HL-60 (cell line): ENCODE data around the gene S100B.

ENCODE experiments used
- DNase-seq, 2 experiments: peaks; one replicate each; pipeline ENCODE4 v3.0.0-alpha.2; 2010 to 2020; ENCODE audit warnings: low read depth in 1 of 2, low spot score in 1 of 2
- H3K27ac ChIP-seq: fragments of 250-450 bp; sonication (Bioruptor Pico); replicated peaks from 2 replicates; pipeline ENCODE4 v1.5.1; 2020; ENCODE audit warnings: mild to moderate bottlenecking, moderate library complexity
- H3K27me3 ChIP-seq: fragments of 250-450 bp; sonication (Bioruptor Pico); 2 replicates; pipeline ENCODE4 v1.5.1; 2021; ENCODE audit warnings: mild to moderate bottlenecking, moderate library complexity; ENCODE audit not compliant: insufficient read depth, poor library complexity, severe bottlenecking
- H3K4me3 ChIP-seq: replicated peaks from 2 replicates; pipeline ENCODE4 v1.5.1; 2011; ENCODE audit warnings: mild to moderate bottlenecking, control low read depth, low read length; ENCODE audit not compliant: insufficient read depth
- CTCF ChIP-seq: IDR thresholded peaks from one replicate; pipeline ENCODE4 v1.5.1; 2011; ENCODE audit warnings: low read length, control low read depth, inconsistent platforms; ENCODE audit not compliant: insufficient read depth
- GABPA ChIP-seq: IDR thresholded peaks from 2 replicates; pipeline ENCODE4 v1.6.1; 2012; ENCODE audit warnings: low read depth
- POLR2AphosphoS5 ChIP-seq: IDR thresholded peaks from 2 replicates; pipeline ENCODE4 v1.6.1; 2012; ENCODE audit warnings: low read depth
- SPI1 ChIP-seq: IDR thresholded peaks from 2 replicates; pipeline ENCODE4 v1.6.1; 2012; ENCODE audit warnings: low read depth, mild to moderate bottlenecking, borderline replicate concordance
- TF ChIP-seq, protein P1 (sequence below): IDR thresholded peaks from 2 replicates; pipeline ENCODE4 v1.6.1; 2012; ENCODE audit warnings: low read depth; ENCODE audit not compliant: insufficient replicate concordance

S100B gene

GRCh38 chr21:46606427-46606813, 1.5 kb upstream of the S100B start:
- H3K4me3 ChIP-seq = no peak overlapping the region
- DNase-seq = no peak
- no peak for TF ChIP-seq POLR2AphosphoS5
- TF ChIP-seq GABPA = no peak
- no peak for TF ChIP-seq CTCF
- no peak for TF ChIP-seq SPI1
- TF ChIP-seq, protein P1, sequence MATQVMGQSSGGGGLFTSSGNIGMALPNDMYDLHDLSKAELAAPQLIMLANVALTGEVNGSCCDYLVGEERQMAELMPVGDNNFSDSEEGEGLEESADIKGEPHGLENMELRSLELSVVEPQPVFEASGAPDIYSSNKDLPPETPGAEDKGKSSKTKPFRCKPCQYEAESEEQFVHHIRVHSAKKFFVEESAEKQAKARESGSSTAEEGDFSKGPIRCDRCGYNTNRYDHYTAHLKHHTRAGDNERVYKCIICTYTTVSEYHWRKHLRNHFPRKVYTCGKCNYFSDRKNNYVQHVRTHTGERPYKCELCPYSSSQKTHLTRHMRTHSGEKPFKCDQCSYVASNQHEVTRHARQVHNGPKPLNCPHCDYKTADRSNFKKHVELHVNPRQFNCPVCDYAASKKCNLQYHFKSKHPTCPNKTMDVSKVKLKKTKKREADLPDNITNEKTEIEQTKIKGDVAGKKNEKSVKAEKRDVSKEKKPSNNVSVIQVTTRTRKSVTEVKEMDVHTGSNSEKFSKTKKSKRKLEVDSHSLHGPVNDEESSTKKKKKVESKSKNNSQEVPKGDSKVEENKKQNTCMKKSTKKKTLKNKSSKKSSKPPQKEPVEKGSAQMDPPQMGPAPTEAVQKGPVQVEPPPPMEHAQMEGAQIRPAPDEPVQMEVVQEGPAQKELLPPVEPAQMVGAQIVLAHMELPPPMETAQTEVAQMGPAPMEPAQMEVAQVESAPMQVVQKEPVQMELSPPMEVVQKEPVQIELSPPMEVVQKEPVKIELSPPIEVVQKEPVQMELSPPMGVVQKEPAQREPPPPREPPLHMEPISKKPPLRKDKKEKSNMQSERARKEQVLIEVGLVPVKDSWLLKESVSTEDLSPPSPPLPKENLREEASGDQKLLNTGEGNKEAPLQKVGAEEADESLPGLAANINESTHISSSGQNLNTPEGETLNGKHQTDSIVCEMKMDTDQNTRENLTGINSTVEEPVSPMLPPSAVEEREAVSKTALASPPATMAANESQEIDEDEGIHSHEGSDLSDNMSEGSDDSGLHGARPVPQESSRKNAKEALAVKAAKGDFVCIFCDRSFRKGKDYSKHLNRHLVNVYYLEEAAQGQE = no peak
- peak overlapping the region; percentile 90 for H3K27ac ChIP-seq
- no peaks in the 10 kb centered on the region for H3K27me3 ChIP-seq

DNA sequence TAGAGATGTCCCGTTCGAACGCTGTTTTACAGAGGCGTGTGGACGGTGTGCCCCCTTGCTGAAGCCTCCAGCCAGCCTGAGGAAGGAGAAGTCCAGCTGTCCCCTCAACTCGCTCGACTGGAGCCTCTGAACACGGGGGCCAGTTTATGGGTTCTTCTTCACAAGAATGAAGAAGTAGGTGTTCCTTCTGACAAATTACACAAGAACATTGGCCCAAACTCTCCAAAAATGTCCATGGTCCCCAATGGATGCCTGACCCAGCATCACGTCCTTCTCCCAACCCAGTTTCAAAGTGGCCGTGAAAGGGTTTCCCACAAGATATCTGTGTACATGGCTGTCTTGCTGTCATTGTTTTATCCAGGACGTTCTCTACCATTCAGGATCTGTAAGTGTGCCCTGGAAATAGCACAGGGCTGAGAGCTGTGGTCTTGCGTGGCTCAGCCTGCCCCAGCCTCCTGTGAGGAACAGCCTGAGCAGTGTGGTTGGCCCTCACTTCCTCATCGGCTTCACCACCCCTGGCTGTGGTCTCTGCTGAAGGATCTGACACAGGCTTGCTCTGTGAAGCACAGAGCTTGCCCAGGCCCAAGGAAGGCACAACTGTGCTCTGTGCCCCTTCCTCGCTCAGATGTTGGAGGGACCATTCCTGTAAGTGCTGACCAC, 1.0 kb upstream of the S100B start:
- Histone ChIP-seq H3K27me3 (no peaks in the 10 kb centered on the region), H3K4me3 (no peak overlapping the region), H3K27ac (peak overlapping the region; percentile 90)
- peak; percentile 79 to 98 for DNase-seq
- TF ChIP-seq CTCF (no peak), POLR2AphosphoS5 (peak; percentile 93), GABPA (no peak), SPI1 (peak; percentile 99)
- TF ChIP-seq, protein P1 = peak; percentile 41

DNA sequence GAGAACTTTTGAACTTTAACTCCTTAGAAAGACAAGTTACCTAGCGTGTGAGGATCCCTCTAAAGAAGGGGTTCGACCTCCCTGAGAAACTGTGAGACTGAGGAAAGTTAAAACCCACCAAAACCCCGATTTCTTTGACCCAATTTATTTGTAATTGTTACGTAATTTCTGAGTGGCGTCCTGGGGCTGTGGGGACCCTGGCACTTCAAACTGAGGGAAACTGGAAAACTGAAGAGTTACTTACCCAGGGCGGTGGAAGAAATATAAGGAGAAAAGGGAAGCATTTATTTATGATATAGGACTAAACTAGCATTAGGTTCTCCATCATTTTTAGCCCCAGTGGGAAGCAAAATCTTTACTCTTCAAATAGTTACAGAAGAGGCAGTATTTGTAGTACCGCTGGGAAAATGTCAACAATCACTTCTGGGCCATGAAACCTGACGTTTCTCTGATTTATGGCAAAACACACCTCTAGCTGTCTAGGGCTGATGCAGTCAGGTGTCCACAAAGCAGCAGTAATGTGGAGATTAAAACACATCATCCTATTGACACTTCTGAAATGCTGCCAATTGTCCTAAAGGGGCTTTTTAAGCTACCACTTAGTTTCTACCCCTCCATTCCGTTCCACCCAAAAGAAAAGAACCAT, 430 bp downstream of the S100B start:
- no peak for DNase-seq
- no peaks in the 10 kb centered on the region for H3K27me3 ChIP-seq
- TF ChIP-seq GABPA = no peak
- TF ChIP-seq SPI1 = no peak
- no peak for TF ChIP-seq CTCF
- TF ChIP-seq, protein P1 = no peak
- TF ChIP-seq POLR2AphosphoS5 = no peak
- H3K4me3 ChIP-seq = no peak overlapping the region
- peak overlapping the region; percentile 90 for H3K27ac ChIP-seq
